Erythroblast (primary cell): Measurements from ENCODE around the gene ZC3H18.

Experiments
- DNase-seq, 2 experiments: peaks; one replicate each; lab custom pipeline; 2025; lab: John Stamatoyannopoulos, UW
- GATA1 ChIP-seq: IDR thresholded peaks from 2 replicates; pipeline ENCODE4 v1.6.1; 2011; ENCODE audit warnings: low read depth, mild to moderate bottlenecking, control low read depth, low read length, moderate library complexity
- POLR2A ChIP-seq: IDR thresholded peaks from 2 replicates; pipeline ENCODE4 v1.6.1; 2011; ENCODE audit warnings: mild to moderate bottlenecking, low read length

The ZC3H18 gene

DNA sequence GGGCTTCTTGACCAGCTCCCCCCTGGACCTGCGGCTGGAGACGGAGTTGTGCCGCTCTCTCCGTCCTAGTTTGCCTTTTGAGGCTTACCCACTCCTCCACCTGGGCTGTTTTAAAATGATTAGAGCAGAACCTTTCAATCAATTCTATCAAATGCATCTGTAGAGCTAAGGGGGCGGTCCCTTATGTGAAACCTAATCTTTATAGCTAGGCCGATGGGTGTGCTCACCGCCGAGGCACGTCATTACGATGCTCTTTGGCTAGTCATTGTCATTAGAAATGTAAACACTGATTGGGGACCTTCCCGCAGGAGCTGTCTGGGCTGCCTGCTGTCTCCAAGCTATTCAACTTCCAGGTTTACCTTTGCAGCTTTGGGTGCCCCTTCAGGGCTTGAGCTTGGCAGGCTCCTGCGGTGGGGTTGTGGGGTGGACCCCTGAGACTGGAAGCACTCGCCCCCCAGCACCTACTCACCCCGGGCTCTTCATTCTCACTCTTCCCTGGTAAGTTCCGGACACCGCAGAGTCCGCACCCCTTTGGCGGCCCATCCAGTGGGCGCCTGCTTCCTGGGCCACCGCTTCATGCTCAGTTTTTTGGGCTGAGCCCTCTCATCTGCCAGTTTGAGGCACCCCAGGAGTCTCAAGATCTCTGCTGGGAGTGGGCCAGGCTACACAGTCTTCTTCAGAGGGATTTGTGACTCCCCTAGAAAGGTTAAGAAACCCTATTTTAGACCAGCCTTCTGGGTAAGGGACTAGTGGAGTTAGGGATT, 47.2 kb downstream of the ZC3H18 start:
- TF ChIP-seq GATA1 (no peak), POLR2A (no peak)
- DNase-seq, result no peak

DNA sequence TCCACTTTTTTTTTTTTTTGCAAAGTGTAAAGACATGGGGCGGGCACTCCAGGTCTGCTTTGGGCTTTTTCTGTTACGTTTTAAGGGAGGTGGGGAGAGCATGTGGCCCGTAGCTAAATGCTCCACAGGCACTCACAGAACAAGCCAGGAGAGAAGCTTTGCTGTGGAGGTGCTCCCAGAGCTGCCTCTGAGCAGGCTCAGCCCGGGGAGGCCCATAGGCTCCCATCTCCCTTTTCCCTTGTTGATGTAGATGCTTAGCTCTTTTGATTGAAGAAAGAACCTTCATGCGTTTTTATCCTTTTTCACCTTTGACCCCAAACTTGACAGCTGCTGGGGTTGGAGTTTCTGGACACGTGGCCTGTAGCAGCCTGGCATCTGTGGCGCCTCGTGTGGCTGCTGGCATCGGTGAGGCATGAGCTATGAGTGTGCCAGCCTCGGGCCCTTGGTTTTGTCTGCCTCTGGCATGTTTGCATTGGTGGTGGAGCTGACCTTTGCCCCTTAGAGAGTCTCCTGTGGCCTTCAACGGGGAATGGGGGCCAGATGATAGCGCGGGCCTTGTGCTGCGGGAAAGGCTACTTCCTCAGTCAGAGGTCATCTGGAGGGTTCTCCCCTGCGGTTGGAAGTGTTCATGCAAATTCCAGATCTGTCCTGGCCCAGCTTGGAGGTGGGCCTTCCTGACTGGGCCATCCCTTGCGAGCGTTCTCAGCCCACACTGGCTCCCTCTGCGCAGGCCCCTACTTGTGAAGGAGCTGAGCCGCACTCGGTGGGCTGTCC, 48.2 kb downstream of the ZC3H18 start:
- DNase-seq, result no peak
- no peak for TF ChIP-seq POLR2A

DNA sequence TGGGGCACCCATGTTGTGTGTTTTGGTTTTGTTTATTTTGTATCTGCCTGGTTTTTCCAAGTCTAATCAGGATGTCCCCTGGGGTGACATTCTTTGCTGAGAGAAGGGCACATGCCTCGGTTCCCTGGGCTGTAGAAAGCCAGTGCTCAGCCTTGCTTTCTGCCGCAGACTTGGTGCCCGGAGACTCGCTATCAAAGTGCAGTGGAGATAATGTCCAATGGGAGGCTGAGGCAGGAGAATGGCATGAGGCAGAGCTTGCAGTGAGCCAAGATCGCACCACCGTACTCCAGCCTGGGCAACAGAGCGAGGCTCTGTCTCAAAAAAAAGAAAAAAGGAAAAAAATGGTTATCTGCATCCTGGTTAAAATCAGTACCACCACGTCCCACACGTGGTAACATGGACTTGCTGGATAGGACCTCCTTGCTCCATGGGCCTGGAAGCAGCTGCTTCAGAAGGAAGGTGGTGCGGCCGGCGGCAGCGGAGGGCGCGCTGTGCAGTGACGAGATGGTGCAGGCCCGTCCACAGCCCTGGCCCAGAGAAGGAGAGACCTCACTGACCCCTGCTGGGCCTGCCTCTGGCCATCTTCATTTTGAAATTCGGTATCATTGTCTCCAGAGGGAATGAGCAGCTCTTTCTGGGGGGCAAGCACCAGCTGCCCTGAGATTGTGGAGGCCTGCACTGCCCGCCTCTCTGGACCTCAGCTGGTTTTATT, 48.9 kb downstream of the ZC3H18 start:
- DNase-seq, result no peak
- no peak for TF ChIP-seq GATA1
- TF ChIP-seq POLR2A, result no peak

DNA sequence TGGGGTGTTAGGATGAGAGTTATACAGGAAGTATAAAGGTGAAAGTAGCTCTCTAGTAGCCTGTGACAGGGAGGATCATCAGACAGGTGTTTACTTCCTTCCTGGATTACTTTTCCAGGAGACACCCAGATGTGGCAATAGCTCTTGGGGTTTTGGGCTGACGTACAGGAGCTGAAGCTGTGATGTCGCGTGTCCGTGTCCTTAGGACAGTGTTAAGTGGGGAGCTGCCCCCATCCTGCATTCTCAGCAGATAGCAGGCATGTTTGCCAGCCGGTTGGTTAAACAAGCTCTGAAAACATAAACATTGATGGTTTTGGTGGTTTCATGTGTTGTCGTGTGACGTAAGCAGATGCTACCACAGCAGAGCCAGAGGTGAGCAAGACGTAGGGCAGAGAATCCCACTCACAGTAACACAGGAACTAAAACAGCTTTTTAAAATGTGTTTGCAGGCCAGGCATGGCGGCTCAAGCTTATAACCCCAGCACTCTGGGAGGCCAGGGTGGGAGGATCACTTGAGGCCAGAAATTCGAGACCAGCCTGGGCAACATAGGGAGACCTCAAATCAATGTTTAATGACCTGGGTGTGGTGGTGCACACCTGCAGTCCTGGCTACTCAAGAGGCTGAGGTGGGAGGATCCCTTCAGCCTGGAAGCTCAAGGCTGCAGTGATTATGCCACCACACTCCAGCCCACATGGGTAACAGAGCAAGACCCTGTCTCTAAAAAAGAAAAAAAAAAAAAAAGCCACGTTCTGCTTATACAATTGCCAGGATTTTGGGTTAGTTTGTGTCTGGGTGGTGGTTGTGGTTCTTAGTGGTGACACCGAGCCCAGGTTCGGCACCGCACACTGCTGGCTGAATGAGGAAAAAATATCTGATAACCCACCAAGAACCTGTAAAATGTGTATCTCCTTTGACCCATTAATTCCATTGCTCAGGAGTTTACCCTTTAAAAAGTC, 49.9 kb downstream of the ZC3H18 start:
- no peak for DNase-seq
- TF ChIP-seq GATA1 (no peak), POLR2A (no peak)

DNA sequence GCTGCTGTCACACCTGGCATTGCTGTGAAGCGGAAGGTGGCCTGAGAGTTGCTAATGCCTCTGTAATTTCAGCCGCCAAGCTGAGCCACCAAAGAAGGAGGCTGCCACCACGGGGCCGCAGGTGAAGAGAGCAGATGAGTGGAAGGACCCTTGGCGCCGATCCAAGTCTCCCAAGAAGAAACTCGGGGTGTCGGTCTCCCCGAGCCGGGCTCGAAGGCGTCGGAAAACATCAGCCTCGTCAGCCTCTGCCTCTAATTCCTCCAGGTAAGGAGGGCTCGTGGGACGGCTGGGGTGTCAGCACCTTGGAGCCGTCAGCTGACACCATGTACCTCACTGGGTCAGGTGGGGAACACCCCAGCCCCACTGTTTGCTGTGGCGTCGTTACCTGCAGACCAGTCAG, 51.9 kb downstream of the ZC3H18 start:
- TF ChIP-seq GATA1, result no peak
- no peak for TF ChIP-seq POLR2A
- DNase-seq, result no peak

DNA sequence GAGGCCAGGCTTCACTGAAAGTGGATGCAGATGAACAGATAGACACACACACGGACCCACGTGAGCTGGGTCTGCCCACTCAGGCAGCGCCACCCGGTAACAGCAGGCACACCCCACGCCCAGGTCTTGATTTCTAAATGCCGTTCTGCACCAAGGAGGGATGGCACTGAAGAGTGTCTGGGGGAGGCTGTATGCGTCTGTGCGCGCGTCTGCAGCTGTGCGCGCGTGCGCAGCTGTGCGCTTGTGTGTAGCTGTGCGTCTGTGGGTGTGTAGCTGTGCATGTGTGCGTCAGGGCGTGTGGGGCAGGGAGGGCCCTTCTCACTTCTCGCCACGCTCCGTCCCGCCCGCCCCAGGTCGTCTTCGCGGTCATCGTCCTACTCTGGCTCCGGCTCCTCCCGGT, 52.7 kb downstream of the ZC3H18 start:
- TF ChIP-seq POLR2A (no peak), GATA1 (no peak)
- DNase-seq, result no peak

DNA sequence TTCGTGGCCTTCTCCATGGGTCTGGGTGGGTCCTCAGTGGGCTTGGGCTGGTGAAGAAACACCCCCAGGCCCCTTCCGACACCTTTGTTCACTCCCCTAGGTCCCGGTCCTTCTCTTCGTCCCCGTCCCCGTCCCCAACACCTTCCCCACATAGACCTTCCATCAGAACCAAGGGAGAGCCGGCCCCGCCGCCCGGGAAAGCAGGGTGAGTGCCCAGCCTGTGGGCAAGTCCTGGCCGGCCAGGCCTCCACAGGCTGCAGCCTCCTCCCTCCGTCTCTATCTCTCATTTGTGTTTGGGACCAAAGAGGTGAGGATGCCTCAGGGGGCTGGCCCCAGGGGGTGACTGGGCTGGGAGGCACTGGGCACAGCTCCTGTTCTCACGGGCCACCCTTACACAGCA, 53.7 kb downstream of the ZC3H18 start:
- TF ChIP-seq POLR2A, result no peak
- no peak for TF ChIP-seq GATA1
- DNase-seq, result no peak

DNA sequence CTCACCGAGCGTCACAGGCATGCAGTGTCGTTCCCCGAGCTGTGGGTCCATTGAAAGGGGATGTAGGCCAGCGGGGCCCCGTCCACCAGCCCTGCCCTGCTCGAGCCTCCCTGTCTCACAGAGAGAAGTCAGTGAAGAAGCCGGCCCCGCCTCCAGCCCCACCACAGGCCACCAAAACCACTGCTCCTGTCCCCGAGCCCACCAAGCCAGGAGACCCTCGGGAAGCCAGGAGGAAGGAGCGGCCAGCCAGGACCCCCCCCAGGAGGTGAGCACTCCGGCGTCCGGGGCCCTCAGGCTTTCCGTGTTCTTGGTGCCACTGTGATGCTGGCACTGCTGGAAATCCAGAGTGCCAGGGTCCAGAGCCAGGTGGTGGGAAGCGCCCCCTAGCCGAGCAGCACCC, 54.3 kb downstream of the ZC3H18 start:
- no peak for TF ChIP-seq POLR2A
- no peak for TF ChIP-seq GATA1
- no peak for DNase-seq

DNA sequence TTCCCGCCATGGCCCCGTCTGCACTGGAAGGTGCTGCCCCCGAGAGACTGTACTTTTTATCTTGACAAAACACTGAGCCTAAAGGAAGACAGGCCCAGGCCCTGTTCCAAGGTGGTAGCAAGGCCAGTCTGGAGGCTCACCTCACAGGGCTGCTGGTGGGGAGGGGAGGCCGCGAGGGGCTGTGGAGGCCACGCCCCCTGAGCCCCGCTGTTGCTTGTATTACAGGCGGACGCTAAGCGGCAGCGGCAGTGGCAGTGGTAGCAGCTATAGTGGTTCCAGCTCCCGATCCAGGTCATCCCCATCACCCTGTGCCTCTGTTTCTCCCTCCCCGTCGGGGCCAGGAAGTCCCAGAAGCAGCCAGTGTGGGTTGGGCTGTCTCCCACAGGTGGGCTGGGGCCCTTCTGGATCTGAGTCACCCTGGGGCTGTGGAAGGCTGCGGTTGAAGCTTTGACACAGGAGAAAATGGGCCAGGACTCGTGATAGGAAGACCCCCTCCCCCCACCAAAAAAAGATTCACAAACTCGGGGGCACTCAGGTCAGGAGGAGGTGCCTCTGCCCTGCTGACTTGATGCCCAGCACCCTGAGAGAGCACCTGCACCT, 54.9 kb downstream of the ZC3H18 start:
- DNase-seq, result no peak
- no peak for TF ChIP-seq POLR2A
- TF ChIP-seq GATA1, result no peak

DNA sequence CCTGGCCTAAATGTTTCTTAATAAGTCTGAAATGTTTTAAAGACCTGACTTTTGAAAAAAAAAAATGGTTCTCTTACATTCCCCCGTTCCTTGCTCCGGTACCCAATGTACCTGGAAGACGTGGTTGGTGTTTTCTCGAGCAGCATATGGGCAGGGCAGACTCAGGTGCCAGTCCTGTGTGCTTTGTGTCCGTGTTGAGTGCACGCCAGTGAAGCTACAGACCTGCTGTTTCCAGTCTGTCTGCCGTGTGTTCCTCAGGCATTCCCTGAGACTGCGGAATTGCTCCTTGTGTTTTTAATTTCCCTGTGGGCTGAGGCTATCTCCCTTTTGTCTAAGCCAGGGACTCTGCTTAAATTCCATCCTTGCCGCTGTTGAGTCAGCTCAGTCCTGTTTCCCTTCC, 56.4 kb downstream of the ZC3H18 start:
- TF ChIP-seq GATA1 (no peak), POLR2A (no peak)
- DNase-seq, result no peak

DNA sequence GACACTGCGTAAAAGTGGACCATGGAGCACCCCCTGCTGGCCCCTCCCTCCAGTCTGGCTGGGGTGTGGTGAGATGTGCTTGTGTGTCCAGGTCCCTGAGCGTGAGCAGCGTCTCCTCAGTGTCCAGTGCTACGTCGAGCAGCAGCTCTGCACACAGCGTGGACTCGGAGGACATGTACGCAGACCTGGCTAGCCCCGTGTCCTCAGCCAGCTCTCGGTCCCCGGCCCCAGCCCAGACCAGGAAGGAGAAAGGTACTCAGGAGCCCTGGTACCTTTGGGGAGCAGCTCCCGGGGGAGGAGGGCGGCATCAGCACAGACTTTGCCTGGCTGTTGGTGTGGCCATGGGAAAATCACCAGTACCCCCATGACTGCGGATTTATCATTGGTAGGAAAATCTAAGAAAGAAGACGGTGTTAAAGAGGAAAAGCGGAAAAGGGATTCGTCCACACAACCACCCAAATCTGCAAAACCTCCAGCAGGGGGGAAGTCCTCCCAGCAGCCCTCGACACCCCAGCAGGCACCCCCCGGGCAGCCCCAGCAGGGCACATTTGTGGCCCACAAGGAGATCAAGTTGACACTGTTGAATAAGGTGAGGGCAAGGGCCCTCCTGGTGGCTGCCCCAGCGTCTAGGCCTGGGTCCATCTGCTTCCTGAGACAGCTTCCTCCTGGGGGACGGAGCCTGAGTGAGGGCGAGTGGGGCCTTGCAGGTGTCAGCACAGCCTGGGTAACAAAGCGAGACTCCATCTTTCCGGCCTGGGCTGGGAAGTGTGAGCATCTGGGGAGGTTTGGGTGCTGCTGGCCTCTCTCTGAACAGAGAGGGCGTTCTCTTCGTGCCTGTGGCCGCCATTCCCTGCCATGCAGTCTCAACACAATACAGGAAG, 57.6 kb downstream of the ZC3H18 start:
- TF ChIP-seq GATA1, result no peak
- TF ChIP-seq POLR2A, result no peak
- no peak for DNase-seq

DNA sequence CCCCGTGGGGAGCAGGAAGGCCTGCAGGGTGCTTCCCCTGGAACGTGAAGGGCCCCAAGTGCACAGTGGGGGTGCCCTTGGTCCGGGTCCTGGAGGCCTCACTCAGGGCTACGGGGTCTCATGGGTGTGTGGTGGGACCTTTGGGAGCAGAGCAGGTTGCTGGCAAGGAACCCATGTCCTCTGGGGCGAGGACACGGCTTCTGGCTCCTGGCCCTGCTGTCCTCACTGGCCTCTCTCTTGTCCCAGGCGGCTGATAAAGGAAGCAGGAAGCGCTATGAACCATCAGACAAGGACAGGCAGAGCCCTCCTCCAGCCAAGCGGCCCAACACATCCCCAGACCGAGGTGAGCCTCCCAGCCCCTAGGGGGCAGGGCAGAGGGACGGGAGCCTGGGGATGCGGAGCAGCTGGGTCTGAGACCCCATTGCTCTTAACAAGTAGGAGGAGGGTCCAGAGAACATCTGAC, 58.3 kb downstream of the ZC3H18 start:
- TF ChIP-seq POLR2A, result no peak
- no peak for TF ChIP-seq GATA1
- peak; percentile 42 for DNase-seq
